PC-3 (cell line): ENCODE measurements around the gene TMEM212. TPM values are rescaled to one million over a fixed set of nuclear protein-coding genes. Genes with fewer than 3 reads are reported as not detected.

Experiments
- ATAC-seq: fragments of 200-7000 bp; cut with Tn5 transposase; 2 replicates; pipeline ENCODE4 v1.9.1; 2020; ENCODE audit warnings: mild to moderate bottlenecking, moderate library complexity
- BruUV-seq: library from RNA; stranded (reverse); fragments of 400-500 nt; replicated peaks from 2 replicates; lab custom pipeline; 2021; lab: Mats Ljungman, UMichigan
- CTCF ChIA-PET: fragments of 300-600 bp; sonication (Branson Sonifier 250); formaldehyde crosslinking; loops from one replicate; lab custom pipeline; 2022; ENCODE audit warnings: antibody characterized with exemption; lab: Charles Lee
- POLR2A ChIA-PET: fragments of 300-600 bp; sonication (Branson Sonifier 250); formaldehyde crosslinking; loops from one replicate; lab custom pipeline; 2022; ENCODE audit warnings: antibody characterized with exemption; ENCODE audit not compliant: unreplicated experiment; lab: Charles Lee
- DNase-seq: peaks from one replicate; pipeline ENCODE4 v3.0.0-alpha.2; 2015
- H2AFZ ChIP-seq: fragments of 300-600 bp; sonication (generic); 2 replicates; pipeline ENCODE4 v1.6.0; 2016; ENCODE audit warnings: antibody characterized with exemption, low read length
- H3F3A ChIP-seq: fragments of 300-600 bp; sonication (generic); one replicate; pipeline ENCODE4 v1.6.0; 2017; ENCODE audit warnings: antibody characterized with exemption, low read length, control low read depth, mild to moderate bottlenecking; ENCODE audit not compliant: unreplicated experiment
- H3K27ac ChIP-seq: fragments of 300-600 bp; sonication (generic); 2 replicates; pipeline ENCODE4 v1.5.1; 2016; ENCODE audit warnings: mild to moderate bottlenecking, low read length
- H3K27me3 ChIP-seq: fragments of 300-600 bp; sonication (generic); 2 replicates; pipeline ENCODE4 v1.6.1; 2016; ENCODE audit warnings: low read length, mixed read lengths
- H3K36me3 ChIP-seq: fragments of 300-600 bp; sonication (generic); 2 replicates; pipeline ENCODE4 v1.6.1; 2016; ENCODE audit warnings: low read depth, mixed run types, low read length, mixed read lengths
- H3K4me1 ChIP-seq: fragments of 300-600 bp; sonication (generic); 2 replicates; pipeline ENCODE4 v1.5.1; 2016; ENCODE audit warnings: low read length; ENCODE audit not compliant: insufficient read depth
- H3K4me2 ChIP-seq: fragments of 300-600 bp; sonication (generic); 2 replicates; pipeline ENCODE4 v1.6.0; 2016; ENCODE audit warnings: low read length
- H3K4me3 ChIP-seq: fragments of 300-600 bp; sonication (generic); 2 replicates; pipeline ENCODE4 v1.5.1; 2016; ENCODE audit warnings: mild to moderate bottlenecking, low read length, mixed read lengths
- H3K79me2 ChIP-seq: fragments of 300-600 bp; sonication (generic); 2 replicates; pipeline ENCODE4 v1.6.1; 2017; ENCODE audit warnings: low read length, mixed read lengths
- H3K9ac ChIP-seq: fragments of 300-600 bp; sonication (generic); 2 replicates; pipeline ENCODE4 v1.6.0; 2016; ENCODE audit warnings: mild to moderate bottlenecking, low read length
- H3K9me2 ChIP-seq: fragments of 300-600 bp; sonication (generic); replicated peaks from 2 replicates; pipeline ENCODE4 v1.6.1; 2016; ENCODE audit warnings: mixed run types, low read length, mixed read lengths
- H3K9me3 ChIP-seq: fragments of 300-600 bp; sonication (generic); 2 replicates; pipeline ENCODE4 v1.6.1; 2016; ENCODE audit warnings: low read length, mixed read lengths
- H4K20me1 ChIP-seq: fragments of 300-600 bp; sonication (generic); 2 replicates; pipeline ENCODE4 v1.6.1; 2016; ENCODE audit warnings: low read length, mixed read lengths
- EZH2 ChIP-seq: fragments of 300-600 bp; sonication (generic); IDR thresholded peaks from one replicate; pipeline ENCODE4 v1.6.1; 2017; ENCODE audit warnings: antibody characterized with exemption, mild to moderate bottlenecking, low read length; ENCODE audit not compliant: unreplicated experiment
- EZH2phosphoT487 ChIP-seq: fragments of 300-600 bp; sonication (generic); IDR thresholded peaks from 2 replicates; pipeline ENCODE4 v1.6.1; 2018; ENCODE audit warnings: mild to moderate bottlenecking, antibody characterized with exemption, low read length, borderline replicate concordance
- intact Hi-C: fragments of 100-400 bp; cut with micrococcal nuclease; formaldehyde crosslinking; loops from 2 replicates; pipeline ENCODE4 v1.9.0; 2023
- total RNA-seq: library from RNA; depleted of rRNA; stranded (reverse); fragments of >200 nt; gene quantifications from 2 replicates; pipeline ENCODE4 v1.2.3, GENCODE V29; 2014
- TF ChIP-seq, protein P1 (sequence below): fragments of 300-600 bp; sonication (generic); conservative IDR thresholded peaks from 2 replicates; pipeline ENCODE4 v1.5.1; 2017; ENCODE audit warnings: antibody characterized with exemption, low read depth, mild to moderate bottlenecking, low read length

Gene TMEM212
- total RNA-seq, 1 experiment from 2014 or later: not detected

- intact Hi-C loops: no loop called here
- Histone ChIP-seq H3K27ac (no peak overlapping the region), H3K9me2 (no peaks in the 10 kb centered on the region), H3K4me3 (no peak overlapping the region), H2AFZ (no peak overlapping the region), H3K4me2 (no peak overlapping the region), H3F3A (no peaks in the 10 kb centered on the region), H3K9ac (no peak overlapping the region), H3K36me3 (no peaks in the 10 kb centered on the region), H3K79me2 (no peaks in the 10 kb centered on the region), H4K20me1 (no peaks in the 10 kb centered on the region), H3K27me3 (no peaks in the 10 kb centered on the region), H3K4me1 (peaks cover 13% of the 10 kb centered on the region), H3K9me3 (no peaks in the 10 kb centered on the region)
- ChIA-PET POLR2A (no interaction called here), CTCF (interaction anchor here (1.0 kb wide), 1 partner anchor 11 kb away, joined by 3 read pairs; no protein-coding TSS in a partner anchor)
- no peak for ATAC-seq
- BruUV-seq: no TSS peak
- no peak for DNase-seq
- TF ChIP-seq, protein P1, sequence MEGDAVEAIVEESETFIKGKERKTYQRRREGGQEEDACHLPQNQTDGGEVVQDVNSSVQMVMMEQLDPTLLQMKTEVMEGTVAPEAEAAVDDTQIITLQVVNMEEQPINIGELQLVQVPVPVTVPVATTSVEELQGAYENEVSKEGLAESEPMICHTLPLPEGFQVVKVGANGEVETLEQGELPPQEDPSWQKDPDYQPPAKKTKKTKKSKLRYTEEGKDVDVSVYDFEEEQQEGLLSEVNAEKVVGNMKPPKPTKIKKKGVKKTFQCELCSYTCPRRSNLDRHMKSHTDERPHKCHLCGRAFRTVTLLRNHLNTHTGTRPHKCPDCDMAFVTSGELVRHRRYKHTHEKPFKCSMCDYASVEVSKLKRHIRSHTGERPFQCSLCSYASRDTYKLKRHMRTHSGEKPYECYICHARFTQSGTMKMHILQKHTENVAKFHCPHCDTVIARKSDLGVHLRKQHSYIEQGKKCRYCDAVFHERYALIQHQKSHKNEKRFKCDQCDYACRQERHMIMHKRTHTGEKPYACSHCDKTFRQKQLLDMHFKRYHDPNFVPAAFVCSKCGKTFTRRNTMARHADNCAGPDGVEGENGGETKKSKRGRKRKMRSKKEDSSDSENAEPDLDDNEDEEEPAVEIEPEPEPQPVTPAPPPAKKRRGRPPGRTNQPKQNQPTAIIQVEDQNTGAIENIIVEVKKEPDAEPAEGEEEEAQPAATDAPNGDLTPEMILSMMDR: no peak
- TF ChIP-seq EZH2 (no peak), EZH2phosphoT487 (no peak)
Observed at GRCh38 chr3:171822431-171823106, 20.6 kb upstream of the TMEM212 start.

GRCh38 chr3:171824116-171824515, 19.0 kb upstream of the TMEM212 start:
- Histone ChIP-seq H3K27ac (no peak overlapping the region), H3K79me2 (no peaks in the 10 kb centered on the region), H4K20me1 (no peaks in the 10 kb centered on the region), H3F3A (no peaks in the 10 kb centered on the region), H3K27me3 (no peaks in the 10 kb centered on the region), H3K9me3 (no peaks in the 10 kb centered on the region), H3K4me1 (peaks cover 13% of the 10 kb centered on the region), H2AFZ (no peak overlapping the region), H3K9ac (no peak overlapping the region), H3K4me2 (no peak overlapping the region), H3K4me3 (no peak overlapping the region), H3K9me2 (no peaks in the 10 kb centered on the region), H3K36me3 (no peaks in the 10 kb centered on the region)
- no peak for ATAC-seq
- no peak for TF ChIP-seq EZH2phosphoT487
- no peak for TF ChIP-seq EZH2
- TF ChIP-seq, protein P1: no peak
- intact Hi-C loops: no loop called here
- no peak for DNase-seq
- ChIA-PET POLR2A (no interaction called here), CTCF (interaction anchor here (1.2 kb wide), 1 partner anchor 53 kb away, joined by 3 read pairs; no protein-coding TSS in a partner anchor)
- no TSS peak for BruUV-seq

- H3K27ac ChIP-seq: peak overlapping the region; percentile 49
Observed at GRCh38 chr3:171824824-171825221, 18.3 kb upstream of the TMEM212 start.

More at GRCh38 chr3:171824824-171825221, 18.3 kb upstream of the TMEM212 start:
- Histone ChIP-seq H3K27me3 (no peaks in the 10 kb centered on the region), H3F3A (no peaks in the 10 kb centered on the region), H2AFZ (peak overlapping the region; percentile 52), H3K9me3 (no peaks in the 10 kb centered on the region), H3K9ac (no peak overlapping the region), H3K79me2 (no peaks in the 10 kb centered on the region), H3K36me3 (no peaks in the 10 kb centered on the region), H3K4me2 (peak overlapping the region; percentile 42), H3K4me3 (no peak overlapping the region), H4K20me1 (no peaks in the 10 kb centered on the region), H3K9me2 (no peaks in the 10 kb centered on the region), H3K4me1 (peaks cover 16% of the 10 kb centered on the region)
- ATAC-seq (peak; percentile 53), DNase-seq (peak; percentile 64)
- intact Hi-C loops: no loop called here
- TF ChIP-seq EZH2: no peak
- TF ChIP-seq, protein P1: no peak
- no TSS peak for BruUV-seq
- CTCF ChIA-PET: interaction anchor here (0.6 to 1.2 kb wide), 2 partner anchors 49 to 53 kb away, joined by 3 read pairs; no protein-coding TSS in a partner anchor
- POLR2A ChIA-PET: no interaction called here
